Measurements from ENCODE around the gene TPGS2. TPM values are rescaled to one million over a fixed set of nuclear protein-coding genes. Genes with fewer than 3 reads are reported as not detected.

Gene TPGS2
- total and polyA plus RNA-seq, 2 of the 13 experiments (the other 11 are each of a cell fraction or from before 2014, with no cell fraction given), result 73.3 to 137 TPM

DNA sequence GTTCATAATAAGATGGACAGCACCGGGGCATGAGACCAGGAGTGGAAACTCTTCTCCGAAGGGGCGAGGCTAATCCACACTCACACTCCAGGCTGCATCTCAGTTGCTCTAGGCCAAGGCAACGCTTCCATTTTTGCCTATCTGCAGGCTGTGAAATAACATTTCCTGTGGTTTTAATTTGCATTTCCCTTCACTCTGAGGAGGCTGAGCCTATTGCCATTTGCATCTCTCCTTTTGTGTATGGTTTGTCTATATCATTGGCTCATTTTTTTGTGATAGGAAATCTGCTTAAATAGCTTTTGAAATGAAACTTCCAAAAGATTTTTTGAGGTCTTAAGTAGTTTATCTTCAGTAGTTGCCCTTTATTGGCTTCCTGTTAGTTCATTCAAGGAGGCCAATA, 57.6 kb downstream of the TPGS2 start:
- DNase-seq (ENCODE audit: low spot score), result no peak
- Histone ChIP-seq H3K4me3 (replicated peaks in 1 of 3; ENCODE audit: insufficient read depth in 1 of 3, low read depth in 2 of 3, low read length in 3 of 3) (no peak overlapping the region), H2AFZ (ENCODE audit: low read length) (no peak overlapping the region), H3K4me1 (ENCODE audit: insufficient read depth, low read length) (no peaks in the 10 kb centered on the region), H3K27ac (ENCODE audit: extremely low read length, insufficient read depth, low read length) (no peak overlapping the region), H3K27me3 (ENCODE audit: control insufficient read depth in 1 of 2, insufficient read depth in 2 of 2, low read length in 2 of 2) (0 out of 5 replicates have a peak, but pooled peaks cover 0 to 14% of the 10 kb centered on the region in 2 experiments), H3K4me2 (ENCODE audit: low read depth, low read length) (no peak overlapping the region), H3K36me3 (replicated peaks in 1 of 2; ENCODE audit: control insufficient read depth in 1 of 2, insufficient read depth in 2 of 2, low read length in 2 of 2) (no peaks in the 10 kb centered on the region), H3K9ac (ENCODE audit: insufficient read depth, low read depth, low read length) (no peak overlapping the region), H3K9me3 (ENCODE audit: low read length) (no peaks in the 10 kb centered on the region), H3K79me2 (ENCODE audit: insufficient read depth, low read length) (no peaks in the 10 kb centered on the region), H4K20me1 (ENCODE audit: insufficient read depth, low read length) (no peaks in the 10 kb centered on the region)
- no peak for ATAC-seq
- in situ Hi-C loops (cut with HindIII; ENCODE audit: extremely low pct_ligation_motif_present, low pct_unique_long_range_greater_than_20kb) (no loop called here), intact Hi-C loops (cut with micrococcal nuclease; ENCODE audit: unreplicated experiment) (no loop called here)
- TF ChIP-seq, protein P1, sequence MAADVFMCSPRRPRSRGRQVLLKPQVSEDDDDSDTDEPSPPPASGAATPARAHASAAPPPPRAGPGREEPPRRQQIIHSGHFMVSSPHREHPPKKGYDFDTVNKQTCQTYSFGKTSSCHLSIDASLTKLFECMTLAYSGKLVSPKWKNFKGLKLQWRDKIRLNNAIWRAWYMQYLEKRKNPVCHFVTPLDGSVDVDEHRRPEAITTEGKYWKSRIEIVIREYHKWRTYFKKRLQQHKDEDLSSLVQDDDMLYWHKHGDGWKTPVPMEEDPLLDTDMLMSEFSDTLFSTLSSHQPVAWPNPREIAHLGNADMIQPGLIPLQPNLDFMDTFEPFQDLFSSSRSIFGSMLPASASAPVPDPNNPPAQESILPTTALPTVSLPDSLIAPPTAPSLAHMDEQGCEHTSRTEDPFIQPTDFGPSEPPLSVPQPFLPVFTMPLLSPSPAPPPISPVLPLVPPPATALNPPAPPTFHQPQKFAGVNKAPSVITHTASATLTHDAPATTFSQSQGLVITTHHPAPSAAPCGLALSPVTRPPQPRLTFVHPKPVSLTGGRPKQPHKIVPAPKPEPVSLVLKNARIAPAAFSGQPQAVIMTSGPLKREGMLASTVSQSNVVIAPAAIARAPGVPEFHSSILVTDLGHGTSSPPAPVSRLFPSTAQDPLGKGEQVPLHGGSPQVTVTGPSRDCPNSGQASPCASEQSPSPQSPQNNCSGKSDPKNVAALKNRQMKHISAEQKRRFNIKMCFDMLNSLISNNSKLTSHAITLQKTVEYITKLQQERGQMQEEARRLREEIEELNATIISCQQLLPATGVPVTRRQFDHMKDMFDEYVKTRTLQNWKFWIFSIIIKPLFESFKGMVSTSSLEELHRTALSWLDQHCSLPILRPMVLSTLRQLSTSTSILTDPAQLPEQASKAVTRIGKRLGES (CRISPR knock-in tag; IDR thresholded peaks at IDR 0.05; ENCODE audit: borderline replicate concordance), result no peak
- TF ChIP-seq NFYC (CRISPR knock-in tag; IDR thresholded peaks at IDR 0.05) (no peak), CBX1 (IDR thresholded peaks at IDR 0.05; ENCODE audit: low read depth) (no peak), ZNF780A (CRISPR knock-in tag; IDR thresholded peaks at IDR 0.05) (no peak), SRY (CRISPR knock-in tag; IDR thresholded peaks at IDR 0.05) (no peak), HNRNPUL1 (IDR thresholded peaks at IDR 0.05; ENCODE audit: low read depth, low read length) (no peak), RNF2 (conservative IDR thresholded peaks at IDR 0.05; ENCODE audit: low read depth) (no peak), POLR2A (IDR thresholded peaks at IDR 0.05; ENCODE audit: insufficient read depth in 1 of 2, low read depth in 2 of 2, low read length in 2 of 2) (no peak), CBFB (CRISPR knock-in tag; IDR thresholded peaks at IDR 0.05) (no peak), CEBPG (CRISPR knock-in tag; IDR thresholded peaks at IDR 0.05) (no peak), ZBTB7A (CRISPR knock-in tag; IDR thresholded peaks at IDR 0.05) (no peak), TCF12 (IDR thresholded peaks at IDR 0.05) (no peak), TCF12 (CRISPR knock-in tag; IDR thresholded peaks at IDR 0.05) (no peak)
- BruUV-seq (replicated peaks), result no TSS peak
- POLR2A ChIA-PET, result no interaction called here
- WGBS (ENCODE audit: low lambda C conversion rate), result 24% methylated on average over 4 of the region's 4 CpGs
- FAIRE-seq, result no peak
- CTCF ChIA-PET (ENCODE audit: low intra/inter-chr PET ratio, low total read pairs), result no interaction called here
